ENCODE results near the gene SLC9A5. TPM values are rescaled to one million over a fixed set of nuclear protein-coding genes. Genes with fewer than 3 reads are reported as not detected.

SLC9A5 gene
- total RNA-seq, 1 donor from 2014 or later, result 4.4 TPM

DNA sequence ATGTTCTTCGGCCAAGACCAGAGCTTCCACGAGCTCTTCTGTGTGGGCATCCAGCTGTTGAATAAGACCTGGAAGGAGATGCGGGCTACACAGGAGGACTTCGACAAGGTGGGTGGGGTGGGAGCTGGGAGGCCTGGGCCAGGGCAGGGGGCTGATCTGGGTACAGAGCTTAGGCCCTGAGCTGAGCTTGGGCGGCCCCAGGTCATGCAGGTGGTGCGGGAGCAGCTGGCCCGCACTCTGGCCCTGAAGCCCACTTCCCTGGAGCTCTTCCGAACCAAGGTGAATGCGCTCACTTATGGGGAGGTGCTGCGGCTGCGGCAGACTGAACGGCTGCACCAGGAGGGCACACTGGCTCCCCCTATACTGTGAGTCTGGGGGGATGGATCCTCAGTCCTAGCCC, 46.4 kb upstream of the SLC9A5 start:
- DNase-seq (ENCODE audit: low read depth, low spot score), result no peak
- no peak overlapping the region for H3K4me3 Mint-ChIP-seq
- H3K27ac Mint-ChIP-seq (ENCODE audit: unreplicated experiment), result no peak overlapping the region
- H3K36me3 Mint-ChIP-seq (ENCODE audit: low read depth), result no peaks in the 10 kb centered on the region
- TF ChIP-seq, protein P1, sequence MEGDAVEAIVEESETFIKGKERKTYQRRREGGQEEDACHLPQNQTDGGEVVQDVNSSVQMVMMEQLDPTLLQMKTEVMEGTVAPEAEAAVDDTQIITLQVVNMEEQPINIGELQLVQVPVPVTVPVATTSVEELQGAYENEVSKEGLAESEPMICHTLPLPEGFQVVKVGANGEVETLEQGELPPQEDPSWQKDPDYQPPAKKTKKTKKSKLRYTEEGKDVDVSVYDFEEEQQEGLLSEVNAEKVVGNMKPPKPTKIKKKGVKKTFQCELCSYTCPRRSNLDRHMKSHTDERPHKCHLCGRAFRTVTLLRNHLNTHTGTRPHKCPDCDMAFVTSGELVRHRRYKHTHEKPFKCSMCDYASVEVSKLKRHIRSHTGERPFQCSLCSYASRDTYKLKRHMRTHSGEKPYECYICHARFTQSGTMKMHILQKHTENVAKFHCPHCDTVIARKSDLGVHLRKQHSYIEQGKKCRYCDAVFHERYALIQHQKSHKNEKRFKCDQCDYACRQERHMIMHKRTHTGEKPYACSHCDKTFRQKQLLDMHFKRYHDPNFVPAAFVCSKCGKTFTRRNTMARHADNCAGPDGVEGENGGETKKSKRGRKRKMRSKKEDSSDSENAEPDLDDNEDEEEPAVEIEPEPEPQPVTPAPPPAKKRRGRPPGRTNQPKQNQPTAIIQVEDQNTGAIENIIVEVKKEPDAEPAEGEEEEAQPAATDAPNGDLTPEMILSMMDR (conservative IDR thresholded peaks at IDR 0.05), result no peak
- H3K9me3 Mint-ChIP-seq, result no peaks in the 10 kb centered on the region
- no peaks in the 10 kb centered on the region for H3K27me3 Mint-ChIP-seq (ENCODE audit: low read depth)
- peaks cover 6% of the 10 kb centered on the region for H3K4me1 Mint-ChIP-seq

DNA sequence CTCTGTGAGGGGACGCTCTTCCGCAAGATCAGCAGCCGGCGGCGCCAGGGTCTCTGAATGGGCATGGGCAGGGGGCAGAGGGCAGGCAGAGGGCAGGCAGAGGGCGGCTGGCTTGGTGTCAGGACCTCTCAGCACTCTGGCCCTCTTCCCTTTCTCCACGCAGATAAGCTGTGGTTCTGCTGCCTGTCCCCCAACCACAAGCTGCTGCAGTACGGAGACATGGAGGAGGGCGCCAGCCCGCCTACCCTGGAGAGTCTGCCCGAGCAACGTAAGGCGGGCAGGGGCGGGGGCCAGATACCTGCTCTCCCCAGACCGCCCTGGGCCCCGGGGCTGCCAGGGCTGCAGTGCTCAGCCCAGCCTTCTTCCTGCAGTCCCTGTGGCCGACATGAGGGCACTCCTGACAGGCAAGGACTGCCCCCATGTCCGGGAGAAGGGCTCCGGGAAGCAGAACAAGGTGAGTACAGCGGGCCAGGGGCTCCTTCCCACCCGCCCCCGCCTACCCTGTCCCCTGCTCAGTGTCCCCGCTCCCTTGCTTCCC, 45.8 kb upstream of the SLC9A5 start:
- TF ChIP-seq, protein P1 (conservative IDR thresholded peaks at IDR 0.05), result no peak
- Mint-ChIP-seq H3K9me3 (no peaks in the 10 kb centered on the region), H3K4me3 (no peak overlapping the region), H3K27me3 (ENCODE audit: low read depth) (no peaks in the 10 kb centered on the region), H3K27ac (ENCODE audit: unreplicated experiment) (no peak overlapping the region), H3K36me3 (ENCODE audit: low read depth) (no peaks in the 10 kb centered on the region), H3K4me1 (peaks cover 6% of the 10 kb centered on the region)
- DNase-seq (ENCODE audit: low read depth, low spot score), result no peak

DNA sequence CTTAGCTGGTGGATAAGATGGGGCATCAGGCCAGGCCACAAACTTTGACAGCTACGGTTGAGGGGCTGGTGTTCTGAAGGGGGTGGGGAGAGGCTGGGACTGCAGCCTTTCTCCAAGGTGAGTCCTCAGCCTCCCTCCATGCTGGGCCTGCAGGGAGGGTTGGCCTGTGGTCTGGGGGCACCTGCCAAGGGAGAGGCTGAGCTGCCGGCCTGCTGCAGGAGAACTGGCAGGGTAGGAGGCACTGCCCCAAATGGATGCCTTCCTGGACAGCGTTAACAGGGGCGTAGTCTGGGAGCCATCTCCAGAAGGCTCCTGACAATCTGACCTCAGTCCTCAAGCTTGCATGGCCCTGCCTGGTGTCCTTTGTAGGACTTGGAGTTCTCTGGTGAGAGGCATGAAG, 44.7 kb upstream of the SLC9A5 start:
- Mint-ChIP-seq H3K27ac (ENCODE audit: unreplicated experiment) (no peak overlapping the region), H3K36me3 (ENCODE audit: low read depth) (no peaks in the 10 kb centered on the region), H3K4me3 (no peak overlapping the region), H3K9me3 (no peaks in the 10 kb centered on the region), H3K27me3 (ENCODE audit: low read depth) (peaks cover under 1% of the 10 kb centered on the region), H3K4me1 (peaks cover 6% of the 10 kb centered on the region)
- no peak for DNase-seq (ENCODE audit: low read depth, low spot score)
- TF ChIP-seq, protein P1 (conservative IDR thresholded peaks at IDR 0.05), result no peak

DNA sequence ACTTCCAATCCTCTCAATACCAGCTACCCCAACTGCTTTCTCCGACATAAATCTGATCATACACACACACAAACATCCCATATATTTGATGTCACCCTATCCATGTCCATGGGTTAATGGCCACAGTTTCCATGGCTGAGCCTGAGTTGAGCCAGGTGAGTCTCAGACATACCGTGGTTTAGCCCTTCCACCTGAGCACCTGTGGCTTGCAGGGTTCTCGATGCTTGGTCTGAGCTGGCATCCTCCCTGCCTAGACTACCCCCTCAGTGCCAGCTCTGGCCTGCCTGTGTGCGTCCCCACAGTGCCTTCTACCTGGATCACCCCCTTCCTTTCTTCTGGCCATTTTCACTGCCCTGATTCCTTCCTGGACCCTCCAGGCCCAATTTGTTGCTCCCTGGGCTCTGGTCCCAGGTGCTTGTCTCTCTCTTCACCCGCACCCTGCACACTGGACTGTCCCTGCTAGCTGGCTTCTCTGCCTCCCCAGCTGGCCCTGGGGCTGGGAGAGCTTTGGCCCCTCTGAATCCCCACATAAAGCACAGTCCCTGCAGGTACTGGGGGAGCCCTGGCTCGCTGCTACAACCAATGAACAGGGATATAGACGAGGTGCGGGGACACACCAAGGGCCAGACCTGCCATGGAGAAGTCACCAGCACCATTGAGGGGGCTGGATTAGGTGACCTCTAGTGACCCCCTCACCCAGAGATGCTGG, 42.5 kb upstream of the SLC9A5 start:
- Mint-ChIP-seq H3K36me3 (ENCODE audit: low read depth) (no peaks in the 10 kb centered on the region), H3K27ac (ENCODE audit: unreplicated experiment) (no peak overlapping the region), H3K27me3 (ENCODE audit: low read depth) (peaks cover 2% of the 10 kb centered on the region), H3K4me1 (peaks cover 6% of the 10 kb centered on the region), H3K9me3 (no peaks in the 10 kb centered on the region), H3K4me3 (peak overlapping the region; percentile 45)
- TF ChIP-seq, protein P1 (conservative IDR thresholded peaks at IDR 0.05), result no peak
- no peak for DNase-seq (ENCODE audit: low read depth, low spot score)

DNA sequence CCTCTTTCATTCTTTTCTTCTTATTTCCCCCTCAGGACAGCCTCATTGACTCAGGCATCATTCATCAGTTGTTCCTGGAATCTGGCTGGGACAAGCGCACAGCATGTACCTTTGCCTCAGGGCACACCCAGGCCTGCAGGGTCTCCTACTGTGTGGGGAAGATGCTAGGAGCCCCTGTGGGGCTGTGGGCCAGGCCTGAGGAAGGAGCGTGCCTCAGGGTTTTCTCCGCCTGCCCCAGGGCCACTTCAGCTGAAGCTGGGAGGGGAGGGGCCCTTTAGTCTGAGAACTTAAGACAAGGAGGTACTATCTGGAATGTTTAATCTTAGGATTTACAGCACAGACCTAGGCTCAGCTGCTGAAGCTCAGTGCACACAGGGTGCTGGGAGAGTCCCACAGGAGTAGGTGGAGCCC, 41.9 kb upstream of the SLC9A5 start:
- DNase-seq (ENCODE audit: low read depth, low spot score), result no peak
- Mint-ChIP-seq H3K9me3 (no peaks in the 10 kb centered on the region), H3K4me3 (peak overlapping the region; percentile 45), H3K36me3 (ENCODE audit: low read depth) (no peaks in the 10 kb centered on the region), H3K27me3 (ENCODE audit: low read depth) (peaks cover 2% of the 10 kb centered on the region), H3K4me1 (peaks cover 6% of the 10 kb centered on the region), H3K27ac (ENCODE audit: unreplicated experiment) (no peak overlapping the region)
- TF ChIP-seq, protein P1 (conservative IDR thresholded peaks at IDR 0.05), result no peak
